ENCODE measurements around the gene LRPPRC.
"Not testable (repeated sequence)": the region's sequence is repeated elsewhere in the genome, so short reads cannot be mapped to it uniquely, and the experiment has no call there.

LRPPRC gene

GRCh38 chr2:43995733-43996533 is at the start of gene LRPPRC:
TSS of gene LRPPRC (minus strand) at chr2:43995989. CDS start at chr2:43995947, 42 bp downstream.
- DNase-seq (ENCODE audit: low read depth, low spot score) = peak; percentile 77

GRCh38 chr2:44045061-44045460 is 49.3 kb upstream of the LRPPRC start:
- no peak for DNase-seq (ENCODE audit: low read depth, low spot score)

- peak; percentile 61 for DNase-seq (ENCODE audit: low read depth, low spot score)
Observed at GRCh38 chr2:44044281-44044720, 48.5 kb upstream of the LRPPRC start.

- no peak for DNase-seq (ENCODE audit: low read depth, low spot score)
Observed at GRCh38 chr2:44040365-44040764, 44.6 kb upstream of the LRPPRC start.

GRCh38 chr2:44038277-44038676 is 42.5 kb upstream of the LRPPRC start:
- DNase-seq (ENCODE audit: low read depth, low spot score) = no peak

- no peak for DNase-seq (ENCODE audit: low read depth, low spot score)
Observed at GRCh38 chr2:44037221-44037620, 41.4 kb upstream of the LRPPRC start.

GRCh38 chr2:44033947-44034346 is 38.2 kb upstream of the LRPPRC start:
- DNase-seq (ENCODE audit: low read depth, low spot score) = no peak

- DNase-seq (ENCODE audit: low read depth, low spot score) = not testable (repeated sequence)
Observed at GRCh38 chr2:44027076-44027475, 31.3 kb upstream of the LRPPRC start.

- no peak for DNase-seq (ENCODE audit: low read depth, low spot score)
Observed at GRCh38 chr2:44016282-44016681, 20.5 kb upstream of the LRPPRC start.

- no peak for DNase-seq (ENCODE audit: low read depth, low spot score)
Observed at GRCh38 chr2:44015239-44015638, 19.4 kb upstream of the LRPPRC start.

- DNase-seq (ENCODE audit: low read depth, low spot score) = not testable (repeated sequence)
Observed at GRCh38 chr2:44013205-44013604, 17.4 kb upstream of the LRPPRC start.

- no peak for DNase-seq (ENCODE audit: low read depth, low spot score)
Observed at GRCh38 chr2:44010266-44010665, 14.5 kb upstream of the LRPPRC start.

GRCh38 chr2:44009136-44009735 is 13.4 kb upstream of the LRPPRC start:
- no peak for DNase-seq (ENCODE audit: low read depth, low spot score)

GRCh38 chr2:44005846-44006245 is 10.1 kb upstream of the LRPPRC start:
- no peak for DNase-seq (ENCODE audit: low read depth, low spot score)

GRCh38 chr2:44004735-44005602 is 9.2 kb upstream of the LRPPRC start:
- no peak for DNase-seq (ENCODE audit: low read depth, low spot score)

GRCh38 chr2:44001716-44002115 is 5.9 kb upstream of the LRPPRC start:
- DNase-seq (ENCODE audit: low read depth, low spot score) = no peak

GRCh38 chr2:43998263-43998662 is 2.5 kb upstream of the LRPPRC start:
- DNase-seq (ENCODE audit: low read depth, low spot score) = no peak

GRCh38 chr2:43993437-43993836 is 2.4 kb downstream of the LRPPRC start:
- DNase-seq (ENCODE audit: low read depth, low spot score) = no peak

- no peak for DNase-seq (ENCODE audit: low read depth, low spot score)
Observed at GRCh38 chr2:43989545-43989944, 6.2 kb downstream of the LRPPRC start.

GRCh38 chr2:43986600-43986999 is 9.2 kb downstream of the LRPPRC start:
- DNase-seq (ENCODE audit: low read depth, low spot score) = no peak

- DNase-seq (ENCODE audit: low read depth, low spot score) = no peak
Observed at GRCh38 chr2:43985359-43985758, 10.4 kb downstream of the LRPPRC start.

GRCh38 chr2:43984533-43984932 is 11.3 kb downstream of the LRPPRC start:
- no peak for DNase-seq (ENCODE audit: low read depth, low spot score)
